K562 (cell line): ENCODE measurements around the gene SRSF6. TPM values are rescaled to one million over a fixed set of nuclear protein-coding genes. Genes with fewer than 3 reads are reported as not detected.

Source experiments
- CEBPZ ChIP-seq: fragments of 150-350 bp; IDR thresholded peaks from 2 replicates; pipeline ENCODE4 v1.6.1; 2014; ENCODE audit warnings: low read depth, mild to moderate bottlenecking, low read length, borderline replicate concordance
- E2F6 ChIP-seq, 2 experiments: IDR thresholded peaks; 2 replicates each; pipeline ENCODE4 v1.6.1; 2011; ENCODE audit warnings: borderline replicate concordance in 1 of 2, control low read depth in 1 of 2, low read depth in 1 of 2, low read length in 1 of 2, mild to moderate bottlenecking in 1 of 2, mixed read lengths in 1 of 2, moderate library complexity in 1 of 2; ENCODE audit not compliant: insufficient read depth in 1 of 2, insufficient read length in 1 of 2, poor library complexity in 1 of 2, severe bottlenecking in 1 of 2; ENCODE audit errors: extremely low read depth in 1 of 2
- ETV1 ChIP-seq: fragments of 450-650 bp; conservative IDR thresholded peaks from 2 replicates; pipeline ENCODE4 v1.6.1; 2016; ENCODE audit warnings: missing genetic modification characterization, control low read depth, low read depth, missing compliant biosample characterization
- FOXA1 ChIP-seq: fragments of 450-650 bp; IDR thresholded peaks from 2 replicates; pipeline ENCODE4 v1.6.1; 2016; ENCODE audit warnings: mild to moderate bottlenecking, borderline replicate concordance
- GTF2F1 ChIP-seq: IDR thresholded peaks from 2 replicates; pipeline ENCODE4 v1.6.1; 2011; ENCODE audit warnings: low read depth, low read length, improper control_type of control experiment
- HMG20A ChIP-seq: fragments of 450-650 bp; formaldehyde crosslinking; conservative IDR thresholded peaks from 2 replicates; pipeline ENCODE4 v1.4.0; 2020; ENCODE audit warnings: mild to moderate bottlenecking, mixed read lengths
- HNRNPLL ChIP-seq: fragments of 200-400 bp; formaldehyde crosslinking; IDR thresholded peaks from 2 replicates; pipeline ENCODE4 v1.6.1; 2017; ENCODE audit warnings: low read length, low read depth, mild to moderate bottlenecking; ENCODE audit not compliant: poor library complexity, severe bottlenecking
- JUN ChIP-seq, 2 experiments: sonication (generic) in 1 of 2; formaldehyde crosslinking in 1 of 2; IDR thresholded peaks; 2 replicates each; pipeline versions ENCODE4 v1.6.1 to v1.8.0; 2012 to 2022; ENCODE audit warnings: borderline replicate concordance in 2 of 2, mild to moderate bottlenecking in 2 of 2, improper control_type of control experiment in 1 of 2, low read depth in 1 of 2, low read length in 1 of 2, missing genetic modification reagents in 1 of 2
- KLF13 ChIP-seq: fragments of 450-650 bp; IDR thresholded peaks from 2 replicates; pipeline ENCODE4 v1.6.1; 2016; ENCODE audit warnings: missing genetic modification characterization, low read depth, mild to moderate bottlenecking, missing compliant biosample characterization, moderate library complexity, borderline replicate concordance
- MECOM ChIP-seq: fragments of 250-450 bp; sonication (Bioruptor Pico); IDR thresholded peaks from 2 replicates; pipeline ENCODE4 v1.8.0; 2022; ENCODE audit warnings: inconsistent platforms
- MEF2D ChIP-seq: conservative IDR thresholded peaks from 2 replicates; pipeline ENCODE4 v1.6.1; 2016; ENCODE audit warnings: low read depth, missing genetic modification characterization, missing compliant biosample characterization
- MTA2 ChIP-seq: fragments of 450-650 bp; IDR thresholded peaks from 2 replicates; pipeline ENCODE4 v1.6.1; 2016; ENCODE audit warnings: low read depth
- MXI1 ChIP-seq: IDR thresholded peaks from 2 replicates; pipeline ENCODE4 v1.6.1; 2011; ENCODE audit warnings: low read depth, mild to moderate bottlenecking, improper control_type of control experiment, low read length
- PTBP1 ChIP-seq: fragments of 200-400 bp; formaldehyde crosslinking; IDR thresholded peaks from 2 replicates; pipeline ENCODE4 v1.6.1; 2017; ENCODE audit warnings: low read depth, low read length
- TOE1 ChIP-seq, 2 experiments: fragments of 450-650 bp in 1 of 2; sonication (generic) in 1 of 2; formaldehyde crosslinking in 1 of 2; IDR thresholded peaks; 2 replicates each; pipeline versions ENCODE4 v1.7.1 to v1.8.0; 2016 to 2022; ENCODE audit warnings: borderline replicate concordance in 2 of 2, mild to moderate bottlenecking in 2 of 2, antibody characterized with exemption in 1 of 2, inconsistent platforms in 1 of 2, low read depth in 1 of 2, missing genetic modification reagents in 1 of 2, moderate library complexity in 1 of 2
- ZC3H11A ChIP-seq: IDR thresholded peaks from 2 replicates; pipeline ENCODE4 v1.6.1; 2012; ENCODE audit warnings: low read depth, low read length, improper control_type of control experiment
- ZNF140 ChIP-seq: fragments of 250-450 bp; sonication (Bioruptor Pico); IDR thresholded peaks from 2 replicates; pipeline ENCODE4 v1.8.0; 2021; ENCODE audit warnings: moderate library complexity, mild to moderate bottlenecking, inconsistent platforms
- ZNF507 ChIP-seq: conservative IDR thresholded peaks from 2 replicates; pipeline ENCODE4 v1.6.1; 2017; ENCODE audit warnings: missing genetic modification characterization, missing compliant biosample characterization
- ZNF57 ChIP-seq: fragments of 450-650 bp; formaldehyde crosslinking; IDR thresholded peaks from 2 replicates; pipeline ENCODE4 v1.4.0; 2020; ENCODE audit warnings: mild to moderate bottlenecking, moderate library complexity
- polyA plus RNA-seq, 8 experiments: library from polyadenylated mRNA; depleted of rRNA in 4 of 8; stranded (reverse) in 5 of 8; unstranded in 3 of 8; fragments of >200 nt; fragmentation: Nextera tagmentation in 2 of 8; fragmentation: Illumina TruSeq in 1 of 8; extraction: Ambion mirVana in 2 of 8; extraction: Trizol in 1 of 8; gene quantifications; 2 replicates each; pipeline versions ENCODE4 v1.2.1 to v1.2.3, GENCODE V29; 2011 to 2014; ENCODE audit warnings: inconsistent platforms in 1 of 8, missing spikeins in 1 of 8
- total RNA-seq, 7 experiments: library from RNA; depleted of rRNA in 6 of 7; stranded (reverse); fragments of >200 nt in 6 of 7; fragmentation: Illumina TruSeq in 2 of 7; extraction: Trizol in 2 of 7; gene quantifications; 2 replicates each; pipeline versions ENCODE4 v1.2.1 to v1.2.3, GENCODE V29; 2011 to 2021; ENCODE audit warnings: low replicate concordance in 1 of 7
- TF ChIP-seq, protein P1 (sequence below): fragments of 450-650 bp; formaldehyde crosslinking; IDR thresholded peaks from 2 replicates; pipeline ENCODE4 v1.4.0; 2020; ENCODE audit warnings: mild to moderate bottlenecking, mixed read lengths
- TF ChIP-seq, protein P2 (sequence below): sonication (generic); formaldehyde crosslinking; IDR thresholded peaks from 2 replicates; pipeline ENCODE4 v1.8.0; 2022; ENCODE audit warnings: missing genetic modification reagents, mild to moderate bottlenecking, moderate library complexity, borderline replicate concordance

The SRSF6 gene
- total and polyA plus RNA-seq, 9 of the 15 experiments (the other 6 are each of a cell fraction or from before 2014, with no cell fraction given), result 52.4 to 165 (median 117) TPM

- TF ChIP-seq HNRNPLL (no peak), ZNF140 (CRISPR knock-in tag) (no peak), MEF2D (tag) (no peak), GTF2F1 (no peak), HMG20A (CRISPR knock-in tag) (no peak), TOE1 (IDR thresholded peaks at IDR 0.05; ENCODE audit: borderline replicate concordance) (no peak), TOE1 (CRISPR knock-in tag; IDR thresholded peaks at IDR 0.05; ENCODE audit: borderline replicate concordance, low read depth) (no peak), E2F6 (IDR thresholded peaks at IDR 0.05; ENCODE audit: borderline replicate concordance in 1 of 2, extremely low read depth in 1 of 2, insufficient read depth in 1 of 2, insufficient read length in 1 of 2, low read depth in 1 of 2, low read length in 1 of 2, poor library complexity in 1 of 2, severe bottlenecking in 1 of 2) (no peak), ZNF507 (tag) (no peak), ZC3H11A (no peak), MTA2 (peak; percentile 41), FOXA1 (no peak), ETV1 (tag) (0 out of 2 replicates have a peak, but pooled peaks have one; percentile 45), PTBP1 (no peak), KLF13 (tag) (no peak), MXI1 (no peak), ZNF57 (CRISPR knock-in tag) (no peak), JUN (IDR thresholded peaks at IDR 0.05; ENCODE audit: borderline replicate concordance, low read depth, low read length) (0 out of 2 replicates have a peak, but pooled peaks have one; percentile 30), JUN (CRISPR knock-in tag; IDR thresholded peaks at IDR 0.05; ENCODE audit: borderline replicate concordance) (no peak), MECOM (no peak), CEBPZ (no peak)
- TF ChIP-seq, protein P1, sequence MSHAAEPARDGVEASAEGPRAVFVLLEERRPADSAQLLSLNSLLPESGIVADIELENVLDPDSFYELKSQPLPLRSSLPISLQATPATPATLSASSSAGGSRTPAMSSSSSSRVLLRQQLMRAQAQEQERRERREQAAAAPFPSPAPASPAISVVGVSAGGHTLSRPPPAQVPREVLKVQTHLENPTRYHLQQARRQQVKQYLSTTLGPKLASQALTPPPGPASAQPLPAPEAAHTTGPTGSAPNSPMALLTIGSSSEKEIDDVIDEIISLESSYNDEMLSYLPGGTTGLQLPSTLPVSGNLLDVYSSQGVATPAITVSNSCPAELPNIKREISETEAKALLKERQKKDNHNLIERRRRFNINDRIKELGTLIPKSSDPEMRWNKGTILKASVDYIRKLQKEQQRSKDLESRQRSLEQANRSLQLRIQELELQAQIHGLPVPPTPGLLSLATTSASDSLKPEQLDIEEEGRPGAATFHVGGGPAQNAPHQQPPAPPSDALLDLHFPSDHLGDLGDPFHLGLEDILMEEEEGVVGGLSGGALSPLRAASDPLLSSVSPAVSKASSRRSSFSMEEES (CRISPR knock-in tag), result no peak
- TF ChIP-seq, protein P2, sequence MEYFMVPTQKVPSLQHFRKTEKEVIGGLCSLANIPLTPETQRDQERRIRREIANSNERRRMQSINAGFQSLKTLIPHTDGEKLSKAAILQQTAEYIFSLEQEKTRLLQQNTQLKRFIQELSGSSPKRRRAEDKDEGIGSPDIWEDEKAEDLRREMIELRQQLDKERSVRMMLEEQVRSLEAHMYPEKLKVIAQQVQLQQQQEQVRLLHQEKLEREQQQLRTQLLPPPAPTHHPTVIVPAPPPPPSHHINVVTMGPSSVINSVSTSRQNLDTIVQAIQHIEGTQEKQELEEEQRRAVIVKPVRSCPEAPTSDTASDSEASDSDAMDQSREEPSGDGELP (CRISPR knock-in tag), result no peak
These were observed 26.6 kb upstream of the SRSF6 start (continued) for GRCh38 chr20:43431134-43431519.
